ENCODE results near the gene RBBP4. TPM values are rescaled to one million over a fixed set of nuclear protein-coding genes. Genes with fewer than 3 reads are reported as not detected.
A peak's percentile ranks its signal among the peaks of the same experiment; 100 is the strongest.
"Not testable (repeated sequence)": the region's sequence is repeated elsewhere in the genome, so short reads cannot be mapped to it uniquely, and the experiment has no call there.

RBBP4 gene
- total RNA-seq, 1 donor from 2014 or later = 241 TPM

DNA sequence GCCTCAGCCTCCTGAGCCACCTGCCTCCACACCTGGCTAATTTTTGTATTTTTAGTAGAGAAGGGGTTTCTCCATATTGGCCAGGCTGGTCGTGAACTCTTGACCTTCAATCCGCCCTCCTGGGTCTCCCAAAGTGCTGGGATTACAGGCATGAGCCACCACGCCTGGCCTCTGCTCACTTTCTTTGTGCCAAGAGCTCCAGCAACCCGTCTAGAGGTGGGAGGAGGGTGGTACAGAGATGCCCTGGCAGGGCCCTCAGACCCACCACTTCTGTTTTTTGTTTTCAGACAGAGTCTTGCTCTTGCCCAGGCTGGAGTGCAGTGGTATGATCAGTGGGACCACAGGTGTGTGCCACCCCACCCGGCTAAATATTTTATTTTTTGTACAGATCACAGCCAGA, 58.5 kb downstream of the RBBP4 start:
- CTCF ChIA-PET = no interaction called here

DNA sequence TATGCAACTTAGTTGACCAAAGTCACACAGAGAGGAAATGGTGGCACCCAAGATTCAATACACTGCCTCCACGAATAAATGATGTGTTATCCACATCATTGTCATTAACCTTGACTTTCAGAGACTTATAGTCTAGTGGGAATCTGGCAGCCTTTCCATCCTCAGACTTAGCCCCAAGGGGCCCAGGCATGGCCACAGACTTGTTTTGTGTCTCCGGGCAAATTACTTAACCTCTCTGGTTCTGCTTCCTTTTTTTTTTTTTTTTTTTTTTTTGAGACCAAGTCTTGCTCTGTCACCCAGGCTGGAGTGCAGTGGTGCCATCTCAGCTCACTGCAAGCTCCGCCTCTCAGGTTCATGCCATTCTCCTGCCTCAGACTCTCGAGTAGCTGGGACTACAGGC, 60.2 kb downstream of the RBBP4 start:
- intact Hi-C loops (cut with micrococcal nuclease); H3K9me3 Mint-ChIP-seq; H3K36me3 Mint-ChIP-seq (ENCODE audit: low read depth); H3K4me1 Mint-ChIP-seq; ATAC-seq (ENCODE audit: low read depth); H3K4me3 Mint-ChIP-seq; DNase-seq; H3K27ac Mint-ChIP-seq: not testable (repeated sequence)
- CTCF ChIA-PET = interaction anchor here (1.1 to 4.7 kb wide), 5 partner anchors 9 to 183 kb away, joined by 3 to 50 read pairs (median 7); partner anchors contain the start of genes FNDC5 and SYNC
- peaks cover 11% of the 10 kb centered on the region for H3K27me3 Mint-ChIP-seq
- POLR2A ChIA-PET = interaction anchor here (0.6 kb wide), 1 partner anchor 280 kb away, joined by 6 read pairs; no protein-coding TSS in a partner anchor

More for the DNA sequence above, 58.5 kb downstream of the RBBP4 start:
- peaks cover 2% of the 10 kb centered on the region for H3K4me1 Mint-ChIP-seq
- intact Hi-C loops (cut with micrococcal nuclease) = no loop called here
- no peak overlapping the region for H3K27ac Mint-ChIP-seq
- no peaks in the 10 kb centered on the region for H3K36me3 Mint-ChIP-seq (ENCODE audit: low read depth)
- DNase-seq = no peak
- no peaks in the 10 kb centered on the region for H3K9me3 Mint-ChIP-seq
- no peak for ATAC-seq (ENCODE audit: low read depth)
- peaks cover 22% of the 10 kb centered on the region for H3K27me3 Mint-ChIP-seq
- POLR2A ChIA-PET = no interaction called here
- TF ChIP-seq, protein P1, sequence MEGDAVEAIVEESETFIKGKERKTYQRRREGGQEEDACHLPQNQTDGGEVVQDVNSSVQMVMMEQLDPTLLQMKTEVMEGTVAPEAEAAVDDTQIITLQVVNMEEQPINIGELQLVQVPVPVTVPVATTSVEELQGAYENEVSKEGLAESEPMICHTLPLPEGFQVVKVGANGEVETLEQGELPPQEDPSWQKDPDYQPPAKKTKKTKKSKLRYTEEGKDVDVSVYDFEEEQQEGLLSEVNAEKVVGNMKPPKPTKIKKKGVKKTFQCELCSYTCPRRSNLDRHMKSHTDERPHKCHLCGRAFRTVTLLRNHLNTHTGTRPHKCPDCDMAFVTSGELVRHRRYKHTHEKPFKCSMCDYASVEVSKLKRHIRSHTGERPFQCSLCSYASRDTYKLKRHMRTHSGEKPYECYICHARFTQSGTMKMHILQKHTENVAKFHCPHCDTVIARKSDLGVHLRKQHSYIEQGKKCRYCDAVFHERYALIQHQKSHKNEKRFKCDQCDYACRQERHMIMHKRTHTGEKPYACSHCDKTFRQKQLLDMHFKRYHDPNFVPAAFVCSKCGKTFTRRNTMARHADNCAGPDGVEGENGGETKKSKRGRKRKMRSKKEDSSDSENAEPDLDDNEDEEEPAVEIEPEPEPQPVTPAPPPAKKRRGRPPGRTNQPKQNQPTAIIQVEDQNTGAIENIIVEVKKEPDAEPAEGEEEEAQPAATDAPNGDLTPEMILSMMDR (IDR thresholded peaks at IDR 0.05) = no peak
- no peak overlapping the region for H3K4me3 Mint-ChIP-seq

- Mint-ChIP-seq H3K9me3 (no peaks in the 10 kb centered on the region), H3K36me3 (ENCODE audit: low read depth) (no peaks in the 10 kb centered on the region), H3K4me3 (peak overlapping the region; percentile 76), H3K27me3 (peaks cover 8% of the 10 kb centered on the region), H3K4me1 (peaks cover 7% of the 10 kb centered on the region), H3K27ac (no peak overlapping the region)
- ATAC-seq (ENCODE audit: low read depth) (no peak), DNase-seq (no peak)
- TF ChIP-seq, protein P1 (IDR thresholded peaks at IDR 0.05) = no peak
- POLR2A ChIA-PET = interaction anchor here (0.7 to 1.1 kb wide), 2 partner anchors 11 to 60 kb away, joined by 5 to 6 read pairs; no protein-coding TSS in a partner anchor
- intact Hi-C loops (cut with micrococcal nuclease) = no loop called here
- CTCF ChIA-PET = interaction anchor here (0.8 to 4.7 kb wide), 11 partner anchors 15 to 373 kb away, joined by 3 to 50 read pairs (median 4); partner anchors contain the start of gene FNDC5
Observed at GRCh38 chr1:32713081-32713480, 62.1 kb downstream of the RBBP4 start.

GRCh38 chr1:32714277-32714676, 63.3 kb downstream of the RBBP4 start:
- POLR2A ChIA-PET = no interaction called here
- H3K36me3 Mint-ChIP-seq (ENCODE audit: low read depth) = no peaks in the 10 kb centered on the region
- H3K9me3 Mint-ChIP-seq = no peaks in the 10 kb centered on the region
- no peak overlapping the region for H3K4me3 Mint-ChIP-seq
- DNase-seq (no peak), ATAC-seq (ENCODE audit: low read depth) (no peak)
- no peak overlapping the region for H3K27ac Mint-ChIP-seq
- CTCF ChIA-PET = interaction anchor here (4.7 kb wide), 1 partner anchor 59 kb away, joined by 50 read pairs; no protein-coding TSS in a partner anchor
- intact Hi-C loops (cut with micrococcal nuclease) = no loop called here
- TF ChIP-seq, protein P1 (IDR thresholded peaks at IDR 0.05) = no peak
- H3K4me1 Mint-ChIP-seq = peaks cover 7% of the 10 kb centered on the region
- peaks cover 9% of the 10 kb centered on the region for H3K27me3 Mint-ChIP-seq

- Mint-ChIP-seq H3K4me1 (peaks cover 7% of the 10 kb centered on the region), H3K27ac (no peak overlapping the region), H3K27me3 (peaks cover 16% of the 10 kb centered on the region), H3K4me3 (no peak overlapping the region), H3K36me3 (ENCODE audit: low read depth) (no peaks in the 10 kb centered on the region), H3K9me3 (no peaks in the 10 kb centered on the region)
- ATAC-seq (ENCODE audit: low read depth) = no peak
- no peak for DNase-seq
- POLR2A ChIA-PET = no interaction called here
- TF ChIP-seq, protein P1 (IDR thresholded peaks at IDR 0.05) = no peak
- intact Hi-C loops (cut with micrococcal nuclease) = no loop called here
- CTCF ChIA-PET = no interaction called here
Observed at GRCh38 chr1:32715901-32716311, 64.9 kb downstream of the RBBP4 start.

Data from activated B cell treated with CpG ODN at 0.5 μM for 24 hours (primary cell).